ENCODE results near the gene PLEKHH2. TPM values are rescaled to one million over a fixed set of nuclear protein-coding genes. Genes with fewer than 3 reads are reported as not detected.

The PLEKHH2 gene
- total RNA-seq, 2 donors from 2014 or later, result 5.0 to 5.3 TPM

- 80 to 86% methylated on average over 1 to 2 of the region's 2 CpGs for WGBS, 2 experiments (ENCODE audit: insufficient coverage in 1 of 2, insufficient read length in 1 of 2)
Measured at GRCh38 chr2:43806719-43807031, 169.6 kb downstream of the PLEKHH2 start.

GRCh38 chr2:43810452-43810851 is 173.4 kb downstream of the PLEKHH2 start:
- no peaks in the 10 kb centered on the region for H3K27me3 ChIP-seq (ENCODE audit: control insufficient read depth, insufficient read depth, low read length, poor library complexity, severe bottlenecking)
- H3K27ac Mint-ChIP-seq, result no peak overlapping the region
- peaks cover 16% of the 10 kb centered on the region for H3K4me1 Mint-ChIP-seq
- no peak for TF ChIP-seq CTCF (conservative IDR thresholded peaks at IDR 0.05)
- H3K4me3 Mint-ChIP-seq, result no peak overlapping the region
- WGBS, 2 experiments (ENCODE audit: insufficient coverage in 1 of 2, insufficient read length in 1 of 2), result 89 to 91% methylated on average over 1 to 2 of the region's 2 CpGs
- no peaks in the 10 kb centered on the region for H3K27me3 Mint-ChIP-seq (ENCODE audit: insufficient read depth)
- H3K4me3 ChIP-seq (ENCODE audit: low read length), result no peak overlapping the region
- H3K4me1 ChIP-seq (ENCODE audit: control insufficient read depth, insufficient read depth, low read length), result no peaks in the 10 kb centered on the region
- no peaks in the 10 kb centered on the region for H3K9me3 Mint-ChIP-seq
- no peak for DNase-seq
- H3K36me3 ChIP-seq (ENCODE audit: control insufficient read depth, insufficient read depth, low read length), result peaks cover 3% of the 10 kb centered on the region
- no peak overlapping the region for H3K27ac ChIP-seq (ENCODE audit: low read depth, low read length)
- no peak overlapping the region for H3K9ac ChIP-seq (ENCODE audit: extremely low read depth, low read length, poor library complexity, severe bottlenecking)
- H3K9me3 ChIP-seq (ENCODE audit: control insufficient read depth, low read length), result no peaks in the 10 kb centered on the region
- peaks cover 5% of the 10 kb centered on the region for H3K36me3 Mint-ChIP-seq (ENCODE audit: low read depth)

More at GRCh38 chr2:43806719-43807031, 169.6 kb downstream of the PLEKHH2 start:
- Histone ChIP-seq H3K27ac (ENCODE audit: low read depth, low read length) (no peak overlapping the region), H3K36me3 (ENCODE audit: control insufficient read depth, insufficient read depth, low read length) (peaks cover 4% of the 10 kb centered on the region), H3K27me3 (ENCODE audit: control insufficient read depth, insufficient read depth, low read length, poor library complexity, severe bottlenecking) (no peaks in the 10 kb centered on the region), H3K9ac (ENCODE audit: extremely low read depth, low read length, poor library complexity, severe bottlenecking) (no peak overlapping the region), H3K9me3 (ENCODE audit: control insufficient read depth, low read length) (no peaks in the 10 kb centered on the region), H3K4me1 (ENCODE audit: control insufficient read depth, insufficient read depth, low read length) (no peaks in the 10 kb centered on the region), H3K4me3 (ENCODE audit: low read length) (no peak overlapping the region)
- TF ChIP-seq CTCF (conservative IDR thresholded peaks at IDR 0.05), result no peak
- Mint-ChIP-seq H3K36me3 (ENCODE audit: low read depth) (peaks cover 9% of the 10 kb centered on the region), H3K27me3 (ENCODE audit: insufficient read depth) (no peaks in the 10 kb centered on the region), H3K4me1 (peaks cover 29% of the 10 kb centered on the region), H3K9me3 (no peaks in the 10 kb centered on the region), H3K4me3 (no peak overlapping the region), H3K27ac (no peak overlapping the region)
- no peak for DNase-seq

GRCh38 chr2:43810888-43811287 is 173.8 kb downstream of the PLEKHH2 start:
- Mint-ChIP-seq H3K27ac (no peak overlapping the region), H3K9me3 (no peaks in the 10 kb centered on the region), H3K27me3 (ENCODE audit: insufficient read depth) (no peaks in the 10 kb centered on the region), H3K4me3 (no peak overlapping the region), H3K36me3 (ENCODE audit: low read depth) (peaks cover 3% of the 10 kb centered on the region), H3K4me1 (peaks cover 14% of the 10 kb centered on the region)
- 86 to 100% methylated on average over 1 of the region's 1 CpG for WGBS, 2 experiments (ENCODE audit: insufficient coverage in 1 of 2, insufficient read length in 1 of 2)
- Histone ChIP-seq H3K27ac (ENCODE audit: low read depth, low read length) (no peak overlapping the region), H3K36me3 (ENCODE audit: control insufficient read depth, insufficient read depth, low read length) (no peaks in the 10 kb centered on the region), H3K4me3 (ENCODE audit: low read length) (no peak overlapping the region), H3K9me3 (ENCODE audit: control insufficient read depth, low read length) (no peaks in the 10 kb centered on the region), H3K27me3 (ENCODE audit: control insufficient read depth, insufficient read depth, low read length, poor library complexity, severe bottlenecking) (no peaks in the 10 kb centered on the region), H3K4me1 (ENCODE audit: control insufficient read depth, insufficient read depth, low read length) (no peaks in the 10 kb centered on the region), H3K9ac (ENCODE audit: extremely low read depth, low read length, poor library complexity, severe bottlenecking) (no peak overlapping the region)
- DNase-seq, result no peak
- TF ChIP-seq CTCF (conservative IDR thresholded peaks at IDR 0.05), result no peak

Data from endodermal cell (in vitro differentiated cells).